WTC11 (cell line): ENCODE data around the gene SLC8A3. TPM values are rescaled to one million over a fixed set of nuclear protein-coding genes. Genes with fewer than 3 reads are reported as not detected.

Source experiments
- ATAC-seq: fragments of 200-7000 bp; cut with Tn5 transposase; 2 replicates; pipeline ENCODE4 v1.10.0; 2021; ENCODE audit warnings: mild to moderate bottlenecking, moderate library complexity
- CTCF ChIA-PET: fragments of 300-600 bp; sonication (Branson Sonifier 250); formaldehyde crosslinking; loops from one replicate; lab custom pipeline; 2021; ENCODE audit warnings: antibody characterized with exemption; lab: Charles Lee
- POLR2A ChIA-PET: fragments of 350-600 bp; sonication (Branson Sonifier 250); formaldehyde crosslinking; loops from one replicate; lab custom pipeline; 2021; ENCODE audit warnings: antibody characterized with exemption; lab: Charles Lee
- DNase-seq: peaks from one replicate; pipeline ENCODE4 v3.0.0; 2021; ENCODE audit warnings: low spot score
- H3K27ac Mint-ChIP-seq: 2 replicates; pipeline ENCODE4 v1.8.0; 2021; ENCODE audit warnings: mixed read lengths
- H3K27me3 Mint-ChIP-seq: 2 replicates; pipeline ENCODE4 v1.8.0; 2021; ENCODE audit warnings: low read depth, mild to moderate bottlenecking, moderate library complexity, mixed read lengths
- H3K36me3 Mint-ChIP-seq: 2 replicates; pipeline ENCODE4 v1.8.0; 2021; ENCODE audit warnings: mixed read lengths
- H3K4me1 Mint-ChIP-seq: 2 replicates; pipeline ENCODE4 v1.8.0; 2022; ENCODE audit warnings: mixed read lengths
- H3K4me3 Mint-ChIP-seq: 2 replicates; pipeline ENCODE4 v1.8.0; 2021; ENCODE audit warnings: mild to moderate bottlenecking, moderate library complexity, mixed read lengths
- H3K9me3 Mint-ChIP-seq: 2 replicates; pipeline ENCODE4 v1.8.0; 2021; ENCODE audit warnings: mixed read lengths
- E2F5 ChIP-seq: sonication (generic); formaldehyde crosslinking; IDR thresholded peaks from 2 replicates; pipeline ENCODE4 v1.8.1; 2022; ENCODE audit warnings: mild to moderate bottlenecking, moderate library complexity, missing genetic modification reagents
- EMX1 ChIP-seq: fragments of 250-450 bp; sonication (Bioruptor Pico); IDR thresholded peaks from 2 replicates; pipeline ENCODE4 v1.8.0; 2021; ENCODE audit warnings: mild to moderate bottlenecking
- HMGA2 ChIP-seq: fragments of 250-450 bp; sonication (Bioruptor Pico); IDR thresholded peaks from 2 replicates; pipeline ENCODE4 v1.4.0; 2021; ENCODE audit warnings: mild to moderate bottlenecking, moderate library complexity
- JAZF1 ChIP-seq: fragments of 250-450 bp; sonication (Bioruptor Pico); IDR thresholded peaks from 2 replicates; pipeline ENCODE4 v1.9.0; 2021; ENCODE audit warnings: moderate library complexity, mild to moderate bottlenecking, inconsistent platforms
- NFYB ChIP-seq: sonication (generic); formaldehyde crosslinking; conservative IDR thresholded peaks from 2 replicates; pipeline ENCODE4 v1.8.0; 2022; ENCODE audit warnings: low read depth, missing genetic modification reagents
- OVOL2 ChIP-seq: fragments of 250-450 bp; sonication (Bioruptor Pico); IDR thresholded peaks from 2 replicates; pipeline ENCODE4 v1.9.0; 2021; ENCODE audit warnings: mild to moderate bottlenecking, borderline replicate concordance
- SP1 ChIP-seq: sonication (generic); formaldehyde crosslinking; conservative IDR thresholded peaks from 2 replicates; pipeline ENCODE4 v1.8.1; 2022; ENCODE audit warnings: missing genetic modification reagents
- STAT6 ChIP-seq: sonication (generic); formaldehyde crosslinking; conservative IDR thresholded peaks from 2 replicates; pipeline ENCODE4 v1.8.1; 2023; ENCODE audit warnings: mild to moderate bottlenecking, low read depth, missing genetic modification reagents, moderate library complexity
- TEAD4 ChIP-seq: sonication (generic); formaldehyde crosslinking; IDR thresholded peaks from 2 replicates; pipeline ENCODE4 v1.8.0; 2022; ENCODE audit warnings: mild to moderate bottlenecking, missing genetic modification reagents
- ZNF138 ChIP-seq: sonication (generic); formaldehyde crosslinking; conservative IDR thresholded peaks from 2 replicates; pipeline ENCODE4 v1.8.1; 2022; ENCODE audit warnings: mild to moderate bottlenecking, moderate library complexity, missing genetic modification reagents
- ZNF317 ChIP-seq: sonication (generic); formaldehyde crosslinking; IDR thresholded peaks from 2 replicates; pipeline ENCODE4 v1.8.1; 2023; ENCODE audit warnings: low read depth, mild to moderate bottlenecking, moderate library complexity, missing genetic modification reagents, borderline replicate concordance
- total RNA-seq: library from RNA; stranded (reverse); gene quantifications from 3 replicates; pipeline ENCODE4 v1.2.3, GENCODE V29; 2021
- TF ChIP-seq, protein P1 (sequence below): fragments of 250-450 bp; sonication (Bioruptor Pico); IDR thresholded peaks from 2 replicates; pipeline ENCODE4 v2.1.2; 2022; ENCODE audit warnings: mild to moderate bottlenecking, moderate library complexity
- TF ChIP-seq, protein P2 (sequence below): sonication (generic); formaldehyde crosslinking; IDR thresholded peaks from 2 replicates; pipeline ENCODE4 v1.8.1; 2023; ENCODE audit warnings: mild to moderate bottlenecking, missing genetic modification reagents
- TF ChIP-seq, protein P3 (sequence below): sonication (generic); formaldehyde crosslinking; IDR thresholded peaks from 2 replicates; pipeline ENCODE4 v1.8.0; 2022; ENCODE audit warnings: mild to moderate bottlenecking, missing genetic modification reagents
- TF ChIP-seq, protein P4 (sequence below): fragments of 250-450 bp; sonication (Bioruptor Pico); IDR thresholded peaks from 2 replicates; pipeline ENCODE4 v1.8.0; 2021; ENCODE audit warnings: mild to moderate bottlenecking
- TF ChIP-seq, protein P5 (sequence below): sonication (generic); formaldehyde crosslinking; IDR thresholded peaks from 2 replicates; pipeline ENCODE4 v1.8.1; 2023; ENCODE audit warnings: mild to moderate bottlenecking, missing genetic modification reagents, moderate library complexity
- TF ChIP-seq, protein P6 (sequence below): sonication (generic); formaldehyde crosslinking; IDR thresholded peaks from 2 replicates; pipeline ENCODE4 v1.8.0; 2023; ENCODE audit warnings: missing genetic modification reagents, mild to moderate bottlenecking, borderline replicate concordance

Gene SLC8A3
- total RNA-seq, 1 experiment from 2014 or later: 0.63 TPM

DNA sequence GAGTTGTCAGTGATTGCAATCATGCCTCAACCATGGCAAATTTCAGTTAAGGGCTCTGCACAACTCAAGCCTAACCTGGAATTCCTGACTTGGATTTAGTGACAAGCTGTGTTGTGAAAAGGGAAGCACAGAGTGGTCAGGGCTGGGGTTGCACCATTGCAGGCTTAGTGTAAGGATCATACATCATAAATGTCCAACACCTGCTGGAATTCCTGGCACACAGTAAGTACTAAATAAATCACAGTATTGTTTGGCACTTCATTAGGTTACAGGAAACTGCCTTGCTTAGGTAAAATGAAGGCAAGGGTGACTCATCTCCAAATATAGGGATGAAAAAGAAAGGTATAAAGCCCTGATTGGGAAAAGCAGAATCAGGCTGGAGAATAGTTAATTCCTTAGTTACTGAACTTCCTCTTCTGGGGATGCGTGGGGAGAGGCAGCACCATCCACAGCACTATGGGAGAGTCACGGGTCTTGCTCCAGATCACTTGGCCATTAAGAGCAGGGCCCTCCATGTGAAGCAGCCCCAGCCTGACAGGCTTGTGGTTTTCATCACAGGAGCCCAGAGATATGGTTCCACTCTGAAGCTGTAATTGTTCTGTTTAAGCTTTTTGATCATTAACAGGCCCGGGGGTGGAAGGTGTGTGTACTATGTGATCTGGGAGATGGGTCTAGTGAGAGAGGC lies 39.7 kb downstream of the SLC8A3 start:
- H3K36me3 Mint-ChIP-seq: no peaks in the 10 kb centered on the region
- no peak overlapping the region for H3K27ac Mint-ChIP-seq
- H3K4me3 Mint-ChIP-seq: no peak overlapping the region
- no peak for ATAC-seq
- DNase-seq: no peak
- no peaks in the 10 kb centered on the region for H3K27me3 Mint-ChIP-seq
- no peak for TF ChIP-seq JAZF1
- TF ChIP-seq, protein P1, sequence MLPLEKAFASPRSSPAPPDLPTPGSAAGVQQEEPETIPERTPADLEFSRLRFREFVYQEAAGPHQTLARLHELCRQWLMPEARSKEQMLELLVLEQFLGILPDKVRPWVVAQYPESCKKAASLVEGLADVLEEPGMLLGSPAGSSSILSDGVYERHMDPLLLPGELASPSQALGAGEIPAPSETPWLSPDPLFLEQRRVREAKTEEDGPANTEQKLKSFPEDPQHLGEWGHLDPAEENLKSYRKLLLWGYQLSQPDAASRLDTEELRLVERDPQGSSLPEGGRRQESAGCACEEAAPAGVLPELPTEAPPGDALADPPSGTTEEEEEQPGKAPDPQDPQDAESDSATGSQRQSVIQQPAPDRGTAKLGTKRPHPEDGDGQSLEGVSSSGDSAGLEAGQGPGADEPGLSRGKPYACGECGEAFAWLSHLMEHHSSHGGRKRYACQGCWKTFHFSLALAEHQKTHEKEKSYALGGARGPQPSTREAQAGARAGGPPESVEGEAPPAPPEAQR (CRISPR knock-in tag): no peak
- TF ChIP-seq, protein P2, sequence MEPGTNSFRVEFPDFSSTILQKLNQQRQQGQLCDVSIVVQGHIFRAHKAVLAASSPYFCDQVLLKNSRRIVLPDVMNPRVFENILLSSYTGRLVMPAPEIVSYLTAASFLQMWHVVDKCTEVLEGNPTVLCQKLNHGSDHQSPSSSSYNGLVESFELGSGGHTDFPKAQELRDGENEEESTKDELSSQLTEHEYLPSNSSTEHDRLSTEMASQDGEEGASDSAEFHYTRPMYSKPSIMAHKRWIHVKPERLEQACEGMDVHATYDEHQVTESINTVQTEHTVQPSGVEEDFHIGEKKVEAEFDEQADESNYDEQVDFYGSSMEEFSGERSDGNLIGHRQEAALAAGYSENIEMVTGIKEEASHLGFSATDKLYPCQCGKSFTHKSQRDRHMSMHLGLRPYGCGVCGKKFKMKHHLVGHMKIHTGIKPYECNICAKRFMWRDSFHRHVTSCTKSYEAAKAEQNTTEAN (CRISPR knock-in tag): no peak
- TF ChIP-seq, protein P3, sequence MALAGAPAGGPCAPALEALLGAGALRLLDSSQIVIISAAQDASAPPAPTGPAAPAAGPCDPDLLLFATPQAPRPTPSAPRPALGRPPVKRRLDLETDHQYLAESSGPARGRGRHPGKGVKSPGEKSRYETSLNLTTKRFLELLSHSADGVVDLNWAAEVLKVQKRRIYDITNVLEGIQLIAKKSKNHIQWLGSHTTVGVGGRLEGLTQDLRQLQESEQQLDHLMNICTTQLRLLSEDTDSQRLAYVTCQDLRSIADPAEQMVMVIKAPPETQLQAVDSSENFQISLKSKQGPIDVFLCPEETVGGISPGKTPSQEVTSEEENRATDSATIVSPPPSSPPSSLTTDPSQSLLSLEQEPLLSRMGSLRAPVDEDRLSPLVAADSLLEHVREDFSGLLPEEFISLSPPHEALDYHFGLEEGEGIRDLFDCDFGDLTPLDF (CRISPR knock-in tag): no peak
- TF ChIP-seq, protein P4, sequence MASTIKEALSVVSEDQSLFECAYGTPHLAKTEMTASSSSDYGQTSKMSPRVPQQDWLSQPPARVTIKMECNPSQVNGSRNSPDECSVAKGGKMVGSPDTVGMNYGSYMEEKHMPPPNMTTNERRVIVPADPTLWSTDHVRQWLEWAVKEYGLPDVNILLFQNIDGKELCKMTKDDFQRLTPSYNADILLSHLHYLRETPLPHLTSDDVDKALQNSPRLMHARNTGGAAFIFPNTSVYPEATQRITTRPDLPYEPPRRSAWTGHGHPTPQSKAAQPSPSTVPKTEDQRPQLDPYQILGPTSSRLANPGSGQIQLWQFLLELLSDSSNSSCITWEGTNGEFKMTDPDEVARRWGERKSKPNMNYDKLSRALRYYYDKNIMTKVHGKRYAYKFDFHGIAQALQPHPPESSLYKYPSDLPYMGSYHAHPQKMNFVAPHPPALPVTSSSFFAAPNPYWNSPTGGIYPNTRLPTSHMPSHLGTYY (CRISPR knock-in tag): no peak
- TF ChIP-seq ZNF138 (CRISPR knock-in tag): no peak
- TF ChIP-seq, protein P5, sequence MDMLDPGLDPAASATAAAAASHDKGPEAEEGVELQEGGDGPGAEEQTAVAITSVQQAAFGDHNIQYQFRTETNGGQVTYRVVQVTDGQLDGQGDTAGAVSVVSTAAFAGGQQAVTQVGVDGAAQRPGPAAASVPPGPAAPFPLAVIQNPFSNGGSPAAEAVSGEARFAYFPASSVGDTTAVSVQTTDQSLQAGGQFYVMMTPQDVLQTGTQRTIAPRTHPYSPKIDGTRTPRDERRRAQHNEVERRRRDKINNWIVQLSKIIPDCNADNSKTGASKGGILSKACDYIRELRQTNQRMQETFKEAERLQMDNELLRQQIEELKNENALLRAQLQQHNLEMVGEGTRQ (CRISPR knock-in tag): no peak
- CTCF ChIA-PET: no interaction called here
- no peaks in the 10 kb centered on the region for H3K4me1 Mint-ChIP-seq
- H3K9me3 Mint-ChIP-seq: no peaks in the 10 kb centered on the region
- POLR2A ChIA-PET: no interaction called here

DNA sequence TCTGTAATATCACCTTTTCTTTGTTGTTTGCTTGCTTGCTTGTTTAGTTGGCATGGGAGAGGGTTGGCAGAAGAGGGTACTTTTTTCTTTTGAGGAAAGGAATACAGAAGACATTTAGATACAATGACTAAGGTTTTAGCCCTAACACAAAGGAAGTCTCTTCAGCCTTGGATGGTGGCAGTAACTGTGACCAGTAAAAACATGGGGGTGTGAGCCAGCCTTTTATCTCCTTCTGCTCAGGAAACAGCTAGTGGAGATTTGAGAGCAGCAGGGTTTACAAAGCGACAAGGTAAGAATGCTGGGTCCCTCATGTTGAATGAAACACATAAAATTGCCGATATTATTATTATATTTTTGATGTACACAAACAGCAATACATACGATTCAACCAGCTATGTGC lies 40.4 kb downstream of the SLC8A3 start:
- no peaks in the 10 kb centered on the region for H3K9me3 Mint-ChIP-seq
- POLR2A ChIA-PET: no interaction called here
- no peak for ATAC-seq
- no peaks in the 10 kb centered on the region for H3K36me3 Mint-ChIP-seq
- no peak for DNase-seq
- peaks cover 4% of the 10 kb centered on the region for H3K4me1 Mint-ChIP-seq
- H3K27me3 Mint-ChIP-seq: no peaks in the 10 kb centered on the region
- CTCF ChIA-PET: no interaction called here
- H3K27ac Mint-ChIP-seq: no peak overlapping the region
- H3K4me3 Mint-ChIP-seq: no peak overlapping the region
- TF ChIP-seq STAT6 (CRISPR knock-in tag) (no peak), SP1 (CRISPR knock-in tag) (no peak), TEAD4 (no peak), E2F5 (no peak), ZNF317 (CRISPR knock-in tag) (no peak), HMGA2 (CRISPR knock-in tag) (no peak), NFYB (CRISPR knock-in tag) (no peak), OVOL2 (no peak), EMX1 (CRISPR knock-in tag) (no peak)
- TF ChIP-seq, protein P6, sequence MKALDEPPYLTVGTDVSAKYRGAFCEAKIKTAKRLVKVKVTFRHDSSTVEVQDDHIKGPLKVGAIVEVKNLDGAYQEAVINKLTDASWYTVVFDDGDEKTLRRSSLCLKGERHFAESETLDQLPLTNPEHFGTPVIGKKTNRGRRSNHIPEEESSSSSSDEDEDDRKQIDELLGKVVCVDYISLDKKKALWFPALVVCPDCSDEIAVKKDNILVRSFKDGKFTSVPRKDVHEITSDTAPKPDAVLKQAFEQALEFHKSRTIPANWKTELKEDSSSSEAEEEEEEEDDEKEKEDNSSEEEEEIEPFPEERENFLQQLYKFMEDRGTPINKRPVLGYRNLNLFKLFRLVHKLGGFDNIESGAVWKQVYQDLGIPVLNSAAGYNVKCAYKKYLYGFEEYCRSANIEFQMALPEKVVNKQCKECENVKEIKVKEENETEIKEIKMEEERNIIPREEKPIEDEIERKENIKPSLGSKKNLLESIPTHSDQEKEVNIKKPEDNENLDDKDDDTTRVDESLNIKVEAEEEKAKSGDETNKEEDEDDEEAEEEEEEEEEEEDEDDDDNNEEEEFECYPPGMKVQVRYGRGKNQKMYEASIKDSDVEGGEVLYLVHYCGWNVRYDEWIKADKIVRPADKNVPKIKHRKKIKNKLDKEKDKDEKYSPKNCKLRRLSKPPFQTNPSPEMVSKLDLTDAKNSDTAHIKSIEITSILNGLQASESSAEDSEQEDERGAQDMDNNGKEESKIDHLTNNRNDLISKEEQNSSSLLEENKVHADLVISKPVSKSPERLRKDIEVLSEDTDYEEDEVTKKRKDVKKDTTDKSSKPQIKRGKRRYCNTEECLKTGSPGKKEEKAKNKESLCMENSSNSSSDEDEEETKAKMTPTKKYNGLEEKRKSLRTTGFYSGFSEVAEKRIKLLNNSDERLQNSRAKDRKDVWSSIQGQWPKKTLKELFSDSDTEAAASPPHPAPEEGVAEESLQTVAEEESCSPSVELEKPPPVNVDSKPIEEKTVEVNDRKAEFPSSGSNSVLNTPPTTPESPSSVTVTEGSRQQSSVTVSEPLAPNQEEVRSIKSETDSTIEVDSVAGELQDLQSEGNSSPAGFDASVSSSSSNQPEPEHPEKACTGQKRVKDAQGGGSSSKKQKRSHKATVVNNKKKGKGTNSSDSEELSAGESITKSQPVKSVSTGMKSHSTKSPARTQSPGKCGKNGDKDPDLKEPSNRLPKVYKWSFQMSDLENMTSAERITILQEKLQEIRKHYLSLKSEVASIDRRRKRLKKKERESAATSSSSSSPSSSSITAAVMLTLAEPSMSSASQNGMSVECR (CRISPR knock-in tag): no peak
